HTR-8/SVneo (cell line): ENCODE results near the gene SLC16A2.

Source experiments
- DNase-seq: peaks from one replicate; pipeline ENCODE4 v3.0.0; 2011; ENCODE audit warnings: low spot score, mixed read lengths; ENCODE audit not compliant: insufficient read length
- FAIRE-seq: peaks from 2 replicates; lab custom pipeline; 2011; peaks lifted over from hg19 to GRCh38; lab: Jason Lieb, UNC

The SLC16A2 gene

DNA sequence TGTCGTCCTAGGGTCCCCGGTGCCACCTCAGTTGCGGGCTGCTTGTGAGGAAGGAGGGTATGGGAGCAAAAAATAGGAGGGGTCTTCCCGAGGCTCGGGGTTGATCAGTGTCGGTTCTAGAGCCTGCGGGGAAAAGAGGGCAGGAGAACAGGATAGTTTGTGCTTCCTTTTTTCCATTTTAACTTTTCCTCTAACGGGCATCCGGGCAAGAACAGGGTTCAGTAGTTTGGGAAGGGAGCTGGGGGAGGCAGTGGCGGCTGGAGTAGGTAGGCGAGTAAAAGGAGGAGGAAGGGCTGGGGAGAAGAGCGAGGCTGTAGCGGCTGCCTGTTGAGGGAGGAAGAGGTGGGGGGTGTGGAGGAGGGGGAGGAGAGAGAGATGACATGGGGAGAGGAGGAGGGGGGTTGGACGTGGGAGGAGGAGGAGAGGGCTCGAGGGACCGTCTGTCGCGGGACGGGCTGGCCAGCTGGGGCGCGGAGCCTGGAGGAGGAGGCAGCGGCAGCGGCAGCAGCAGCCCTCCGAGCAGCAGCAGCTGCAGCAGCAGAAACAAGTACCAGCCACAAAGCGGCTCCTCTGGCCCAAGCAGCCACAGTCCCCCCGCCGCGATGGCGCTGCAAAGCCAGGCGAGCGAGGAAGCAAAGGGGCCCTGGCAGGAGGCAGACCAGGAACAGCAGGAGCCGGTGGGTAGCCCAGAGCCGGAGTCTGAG is at the start of gene SLC16A2:
Gene SLC16A2, plus strand, starts transcription at position 458 of the 704 bp plus-strand sequence. Its CDS starts 145 bp downstream, at position 603.
- FAIRE-seq (peak; percentile 97), DNase-seq (peak; percentile 86)

GRCh38 chrX:74372272-74372671 is 49.0 kb upstream of the SLC16A2 start:
- no peak for DNase-seq
- FAIRE-seq: no peak

- FAIRE-seq (no peak), DNase-seq (no peak)
These were observed 44.0 kb upstream of the SLC16A2 start for GRCh38 chrX:74377282-74377681.

DNA sequence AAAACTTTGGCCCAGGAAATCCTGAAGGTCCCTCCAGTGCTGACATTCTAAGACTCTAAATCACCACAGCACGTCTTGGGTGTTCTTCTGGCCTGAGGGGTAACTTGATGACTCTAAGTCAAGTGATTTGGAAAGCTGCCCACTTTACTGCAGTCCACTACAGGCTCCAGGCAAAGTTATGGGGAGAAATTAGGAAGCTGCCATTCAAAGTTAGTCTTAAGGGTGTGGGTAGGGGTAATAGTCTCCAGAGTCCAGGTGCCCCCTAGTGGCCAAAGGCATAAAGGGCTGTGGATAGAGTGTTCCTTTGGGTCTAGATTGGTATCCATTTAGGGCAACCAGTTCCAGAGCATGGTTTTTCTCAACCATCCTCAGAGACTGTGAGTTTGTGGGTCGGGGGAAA is 38.7 kb upstream of the SLC16A2 start:
- FAIRE-seq (peak; percentile 89), DNase-seq (peak; percentile 91)

- DNase-seq (peak; percentile 45), FAIRE-seq (peak; percentile 83)
These were observed 37.7 kb upstream of the SLC16A2 start for GRCh38 chrX:74383611-74384010.

DNA sequence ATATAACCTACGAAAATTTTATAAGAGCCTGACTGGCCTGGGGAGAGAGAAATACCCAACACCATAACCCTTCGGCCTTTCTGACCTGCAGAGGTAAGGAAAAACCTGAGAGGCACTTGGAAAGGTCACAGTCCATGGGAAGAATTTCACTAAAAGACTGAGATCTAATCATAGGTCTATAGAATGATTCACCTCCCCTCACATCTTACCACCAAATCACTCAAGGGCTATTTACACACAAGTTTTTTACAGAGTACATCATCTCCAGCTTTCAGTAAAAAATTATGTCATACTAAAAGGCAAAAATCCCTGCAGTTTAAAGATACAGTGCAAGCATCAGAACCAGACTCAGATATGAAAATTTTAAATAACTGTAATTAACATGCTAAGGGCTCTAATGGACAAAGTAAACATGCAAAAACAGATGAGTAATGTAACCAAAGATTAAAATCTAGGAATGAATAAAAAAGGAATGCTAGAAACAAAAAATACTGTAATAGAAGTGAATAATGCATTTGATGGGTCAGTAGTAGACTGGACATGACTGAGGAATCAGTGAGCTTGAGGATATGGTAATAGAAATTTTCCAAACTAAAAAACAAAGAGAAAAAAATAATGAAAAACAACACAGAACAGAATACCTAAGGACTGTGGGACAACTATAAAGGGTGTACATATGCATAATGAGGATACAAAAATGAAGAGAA is 32.1 kb upstream of the SLC16A2 start:
- DNase-seq (no peak), FAIRE-seq (no peak)

DNA sequence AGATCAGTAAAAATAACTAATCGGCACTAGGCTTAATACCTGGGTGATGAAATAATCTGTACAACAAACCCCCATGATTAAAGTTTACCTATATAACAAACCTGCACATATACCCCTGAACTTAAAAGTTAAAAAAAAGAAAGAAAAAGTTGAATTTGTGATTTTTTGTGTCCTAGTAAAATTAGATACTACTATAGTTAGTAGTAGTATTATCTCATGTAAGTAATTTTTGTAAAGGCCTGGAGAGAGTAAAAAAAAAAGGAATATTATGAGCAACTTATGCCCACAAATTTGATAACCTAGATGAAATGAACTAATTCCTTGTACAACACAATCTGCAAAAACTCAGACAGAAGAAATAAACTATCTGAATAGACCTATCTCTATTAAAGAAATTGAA is 25.7 kb upstream of the SLC16A2 start:
- FAIRE-seq: no peak
- DNase-seq: no peak

- DNase-seq: no peak
These were observed 15.3 kb upstream of the SLC16A2 start for GRCh38 chrX:74405973-74406489.

GRCh38 chrX:74408304-74408703 is 13.0 kb upstream of the SLC16A2 start:
- no peak for FAIRE-seq

More at GRCh38 chrX:74405973-74406489, 15.3 kb upstream of the SLC16A2 start:
- no peak for FAIRE-seq

GRCh38 chrX:74419864-74420195 is 1.5 kb upstream of the SLC16A2 start:
- no peak for DNase-seq
- peak; percentile 95 for FAIRE-seq

More at GRCh38 chrX:74408304-74408703, 13.0 kb upstream of the SLC16A2 start:
- no peak for DNase-seq

DNA sequence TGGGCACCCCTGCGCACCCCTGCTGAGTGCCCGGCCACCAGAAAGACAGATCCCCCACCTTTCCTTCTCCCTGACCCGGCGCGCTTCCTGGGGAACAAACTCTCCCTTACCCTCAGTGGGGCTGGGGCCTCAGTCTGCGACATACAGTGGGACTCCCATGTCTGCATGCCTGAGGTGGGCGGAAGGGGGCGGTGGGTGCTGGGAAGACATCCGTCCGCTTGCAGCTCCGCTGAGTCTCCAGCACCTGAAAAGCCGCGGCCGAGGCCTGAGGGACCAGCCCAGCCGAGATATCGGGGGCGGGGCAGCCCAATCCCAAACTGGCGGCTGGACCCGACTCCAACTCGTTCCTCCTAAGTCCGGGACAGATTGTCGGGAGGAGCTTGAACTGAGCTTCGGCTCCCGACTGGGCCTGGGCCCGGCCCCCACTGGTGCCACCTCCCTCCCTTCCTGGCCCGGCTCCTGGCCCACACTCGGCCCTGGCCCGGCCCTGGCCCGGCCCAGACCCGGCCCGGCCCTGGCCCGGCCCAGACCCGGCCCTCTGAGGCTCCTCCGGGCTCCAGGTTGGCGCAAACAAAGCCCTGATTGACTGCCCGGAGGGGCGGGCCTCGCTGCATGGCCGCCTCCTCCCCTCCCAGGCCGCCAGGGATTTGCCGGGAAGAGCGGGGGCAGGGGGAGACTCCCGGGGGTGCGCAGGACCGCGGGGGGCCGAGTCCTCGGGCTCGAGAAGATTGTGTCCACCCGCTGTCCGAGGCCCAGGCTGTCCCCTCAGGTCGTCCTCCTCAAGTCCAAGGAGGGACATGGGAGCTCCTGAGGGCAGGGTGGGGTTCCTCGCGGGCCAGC is 877 bp upstream of the SLC16A2 start:
- peak; percentile 60 for FAIRE-seq
- peak; percentile 71 for DNase-seq

DNA sequence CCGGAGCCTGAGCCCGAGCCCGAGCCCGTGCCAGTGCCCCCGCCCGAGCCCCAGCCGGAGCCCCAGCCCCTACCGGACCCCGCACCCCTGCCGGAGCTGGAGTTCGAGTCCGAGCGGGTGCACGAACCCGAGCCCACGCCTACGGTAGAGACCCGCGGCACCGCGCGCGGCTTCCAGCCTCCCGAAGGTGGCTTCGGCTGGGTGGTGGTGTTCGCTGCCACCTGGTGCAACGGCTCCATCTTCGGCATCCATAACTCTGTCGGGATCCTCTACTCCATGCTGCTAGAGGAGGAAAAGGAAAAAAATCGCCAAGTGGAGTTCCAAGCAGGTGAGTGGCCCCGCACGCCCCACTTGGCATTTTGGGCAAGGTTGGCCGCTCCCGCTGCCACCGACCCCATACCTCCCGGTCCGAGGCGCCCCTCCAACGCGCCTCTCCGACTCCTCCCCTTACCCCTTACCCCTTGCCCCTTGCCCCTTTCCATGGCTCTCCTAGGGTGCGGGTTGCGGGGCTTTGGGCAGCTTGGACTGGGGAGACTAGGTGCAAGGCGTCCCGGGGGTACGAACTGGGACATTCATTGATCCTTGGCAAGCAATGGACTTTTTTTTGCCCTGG is 553 bp downstream of the SLC16A2 start:
- FAIRE-seq (no peak), DNase-seq (peak; percentile 17)

- DNase-seq (peak; percentile 68), FAIRE-seq (peak; percentile 89)
These were observed 1.4 kb downstream of the SLC16A2 start for GRCh38 chrX:74422576-74423288.

DNA sequence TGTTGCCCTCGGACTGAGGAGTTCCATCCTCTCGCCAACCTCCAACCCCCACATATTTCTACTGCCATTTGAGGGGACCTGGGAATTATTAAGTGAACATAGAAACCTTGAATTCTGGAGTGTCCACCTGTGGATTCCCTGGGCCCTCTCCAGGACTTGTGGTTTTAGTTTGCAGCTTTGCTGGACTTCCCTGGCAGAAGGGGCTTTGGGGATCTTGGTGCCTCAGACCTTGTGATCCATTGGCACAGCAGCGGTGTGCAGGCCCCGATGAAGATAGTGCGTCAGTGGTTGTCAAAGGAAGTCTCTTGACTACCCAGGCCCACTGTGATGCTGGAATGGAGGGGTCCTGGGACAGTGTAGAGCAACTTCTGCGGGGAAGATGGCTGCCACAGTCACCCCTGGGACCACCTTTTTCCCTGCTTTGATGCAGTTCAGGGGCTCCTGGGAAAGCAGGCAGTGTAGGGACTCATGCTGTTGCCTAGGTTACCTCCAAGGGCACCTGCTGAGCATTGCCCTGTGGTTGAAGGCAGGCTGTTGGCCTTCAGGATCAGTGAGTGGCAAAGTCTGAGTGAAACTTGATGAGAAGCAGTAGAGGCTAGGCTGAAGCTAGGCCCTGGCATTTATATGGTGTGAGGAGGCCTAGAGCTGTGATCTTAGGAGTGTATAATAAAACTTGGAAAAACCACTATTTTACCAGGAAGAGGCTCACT is 2.2 kb downstream of the SLC16A2 start:
- FAIRE-seq: no peak
- DNase-seq: no peak

DNA sequence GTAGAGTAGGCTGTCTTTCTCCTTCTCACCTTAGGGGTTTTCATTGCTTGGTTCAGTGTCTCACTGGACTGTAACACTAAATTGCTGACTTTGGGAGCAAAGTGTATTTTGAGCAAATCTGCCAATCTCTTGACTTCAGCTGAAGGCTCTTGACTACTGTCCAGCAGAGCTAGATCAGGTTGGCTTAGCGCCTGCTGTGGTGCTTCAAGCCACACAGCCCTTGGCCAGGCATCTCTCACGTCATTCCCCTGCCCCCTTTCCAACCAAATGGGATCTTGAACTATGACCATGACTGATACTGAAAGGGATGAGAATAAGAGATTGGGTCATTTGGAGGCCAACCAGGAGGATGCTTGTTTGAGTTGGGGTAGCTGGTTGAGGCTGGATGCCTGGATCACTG is 4.8 kb downstream of the SLC16A2 start:
- DNase-seq (no peak), FAIRE-seq (no peak)

DNA sequence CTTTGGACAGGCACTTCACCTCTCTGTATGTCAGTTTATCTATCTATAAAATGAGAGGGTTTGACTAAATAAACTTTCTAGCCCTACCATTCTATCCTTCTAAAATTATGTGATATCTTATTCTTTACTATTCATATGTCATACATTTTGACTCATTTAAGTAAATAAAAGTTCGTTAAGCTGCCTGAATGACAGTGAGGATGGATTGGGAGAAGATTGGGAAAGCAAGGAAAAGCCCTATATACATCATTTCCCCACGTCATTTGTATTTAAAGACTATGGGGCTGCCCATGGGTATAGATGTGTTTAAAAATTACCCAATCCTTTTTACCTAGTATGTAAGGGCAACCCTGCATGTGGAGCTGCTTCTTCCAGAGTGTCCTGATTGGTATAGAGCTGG is 5.3 kb downstream of the SLC16A2 start:
- FAIRE-seq (no peak), DNase-seq (no peak)

DNA sequence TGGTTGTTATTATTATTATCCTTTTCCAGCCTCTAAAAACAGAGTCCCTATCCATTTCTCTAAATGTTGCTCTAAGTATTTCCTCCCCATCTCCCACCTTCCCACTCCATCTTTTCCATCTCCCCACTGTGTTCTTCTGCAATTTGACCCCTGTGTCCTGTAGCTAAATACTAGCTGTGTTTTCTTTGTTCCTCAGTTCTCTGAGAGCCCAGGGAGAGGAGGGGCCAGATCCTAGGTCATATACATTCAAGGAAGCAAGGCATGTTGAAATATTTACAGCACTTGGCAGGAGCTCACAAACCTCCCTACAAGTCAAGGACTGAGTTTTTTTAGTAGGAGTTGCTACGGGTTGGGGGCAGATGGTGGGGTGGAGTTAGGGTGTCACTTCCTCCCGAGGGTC is 10.5 kb downstream of the SLC16A2 start:
- FAIRE-seq: no peak

DNA sequence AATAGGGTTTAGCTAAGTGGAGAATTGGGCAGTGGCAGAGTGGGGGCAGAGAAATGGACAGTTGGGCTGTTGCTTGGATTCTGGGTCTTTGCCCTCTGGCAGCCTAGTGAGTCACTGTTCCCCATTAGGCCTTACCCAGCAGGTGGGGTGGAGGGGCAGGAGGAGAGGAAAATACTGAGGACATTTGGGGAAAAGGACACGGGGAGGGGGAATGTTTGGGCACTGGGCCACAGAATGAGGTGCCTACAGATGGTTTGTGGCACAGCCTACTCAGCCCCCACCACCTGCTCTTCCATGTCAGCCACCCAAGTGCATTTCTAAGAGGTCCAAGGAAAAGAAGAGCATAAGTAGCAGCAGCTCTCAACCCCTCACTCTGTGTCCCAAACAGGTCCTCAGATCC is 13.0 kb downstream of the SLC16A2 start:
- no peak for FAIRE-seq
- DNase-seq: no peak

More for the DNA sequence above, 10.5 kb downstream of the SLC16A2 start:
- no peak for DNase-seq

GRCh38 chrX:74437530-74437929 is 16.2 kb downstream of the SLC16A2 start:
- no peak for DNase-seq

More at GRCh38 chrX:74437530-74437929, 16.2 kb downstream of the SLC16A2 start:
- no peak for FAIRE-seq
